CD4-positive, alpha-beta T cell treated with Interleukin-21 for 1 hour (primary cell): Measurements from ENCODE around the gene MCAT.
"Not testable (repeated sequence)": the region's sequence is repeated elsewhere in the genome, so short reads cannot be mapped to it uniquely, and the experiment has no call there.

Experiments used
- DNase-seq: peaks from one replicate; pipeline ENCODE4 v3.0.0-alpha.2; 2020

MCAT gene

DNA sequence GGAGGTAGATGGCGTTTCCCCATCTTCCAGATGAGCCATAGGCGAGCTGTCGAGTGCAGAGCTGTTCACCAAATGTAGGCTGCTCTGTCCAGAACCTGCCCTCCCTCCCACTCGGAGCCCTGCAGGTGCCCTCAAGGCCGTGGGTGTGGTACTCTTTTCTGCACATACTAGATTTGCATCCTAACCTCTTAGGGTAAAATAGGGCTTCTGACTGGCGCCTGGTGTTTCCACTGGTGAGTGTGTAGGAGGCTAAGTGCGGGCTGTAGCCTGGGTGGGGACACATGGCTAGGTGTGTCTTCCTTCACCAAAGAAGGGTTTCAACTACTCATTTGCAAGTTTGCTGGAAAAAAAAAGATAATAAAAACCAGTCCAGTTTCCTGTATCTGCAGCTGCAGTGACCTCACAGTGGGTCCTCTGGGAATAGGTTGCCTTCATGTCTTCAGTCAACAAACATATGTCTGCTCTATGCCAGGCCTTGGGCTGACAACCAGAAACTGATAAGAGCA is 24.2 kb downstream of the MCAT start:
- no peak for DNase-seq

DNA sequence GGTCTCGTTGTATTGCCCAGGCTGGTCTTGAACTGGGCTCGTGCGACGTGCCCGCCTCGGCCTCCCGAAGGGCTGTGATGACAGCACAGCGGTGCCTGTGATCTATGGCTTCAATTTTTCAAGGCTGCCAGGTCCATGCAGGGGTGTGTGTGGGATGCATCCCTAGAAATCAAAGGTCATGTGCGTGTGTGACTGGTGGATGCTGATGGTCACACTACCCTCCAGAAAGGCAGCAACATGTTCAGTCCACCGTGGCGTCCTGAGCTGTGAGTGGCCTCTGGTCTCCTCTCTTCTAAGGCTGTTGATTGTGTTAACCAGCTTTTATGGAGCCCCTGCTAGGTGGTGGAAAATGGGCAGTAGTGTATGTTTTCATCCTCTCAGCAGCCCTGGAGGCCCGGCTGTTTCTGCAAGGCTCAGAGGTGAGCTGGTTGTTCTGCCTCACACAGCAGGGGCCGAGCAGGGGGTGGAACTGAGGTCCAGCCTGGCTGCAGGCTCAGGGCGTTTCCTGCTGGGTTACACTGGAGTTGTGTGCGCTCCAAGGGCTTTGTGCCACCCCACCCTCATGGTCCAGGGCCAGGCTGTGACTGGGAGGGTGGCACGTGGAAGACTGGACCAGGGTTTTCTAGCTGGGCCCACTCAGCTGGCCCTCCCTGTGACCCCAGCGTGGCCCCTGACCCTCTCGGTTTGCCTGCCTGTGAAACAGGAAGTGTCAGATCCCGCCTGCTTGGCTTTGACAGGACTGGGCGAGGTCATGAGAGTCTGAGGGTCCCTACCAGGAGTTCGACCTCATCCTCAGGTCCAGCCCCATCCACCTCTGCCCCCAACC is 25.0 kb downstream of the MCAT start:
- DNase-seq = no peak

DNA sequence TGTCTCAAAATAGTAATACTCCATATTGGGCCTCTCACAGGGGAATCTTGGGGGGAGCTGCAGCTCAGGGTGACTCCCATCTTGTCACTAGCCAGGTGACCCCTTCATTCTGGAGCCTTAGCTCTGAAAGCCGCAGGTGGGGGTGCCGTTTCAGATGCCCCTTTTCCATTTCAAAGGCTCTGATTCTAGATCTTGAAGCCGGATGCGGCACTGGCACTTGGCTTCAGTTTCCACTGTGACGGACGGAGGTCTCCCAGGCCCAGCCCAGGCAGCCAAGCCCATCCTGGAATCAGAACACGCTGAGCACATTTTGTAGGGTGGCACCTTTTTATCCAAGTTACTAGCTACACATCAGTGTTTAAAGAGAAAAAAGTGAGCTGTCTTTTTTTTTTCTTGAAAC is 26.3 kb downstream of the MCAT start:
- no peak for DNase-seq

DNA sequence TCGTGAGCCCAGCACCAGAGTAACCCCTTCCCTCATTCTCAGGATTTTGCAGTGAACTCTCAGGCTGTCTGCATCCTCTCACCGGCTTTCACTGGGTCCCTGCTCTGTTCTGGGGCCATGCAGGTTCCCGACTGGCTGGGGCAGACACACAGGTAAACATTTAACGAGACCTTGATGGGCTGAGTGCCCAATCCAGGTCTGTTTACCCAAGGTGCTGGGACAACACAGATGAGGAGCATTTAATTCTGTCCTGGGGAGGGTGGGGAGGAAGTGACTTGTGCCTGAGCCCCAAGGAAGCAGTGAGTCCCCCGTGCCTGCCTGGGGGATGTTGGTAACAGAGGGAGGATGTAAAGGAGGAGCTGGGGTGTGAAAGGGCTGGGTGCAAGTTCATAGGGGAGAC is 28.2 kb downstream of the MCAT start:
- DNase-seq = no peak

DNA sequence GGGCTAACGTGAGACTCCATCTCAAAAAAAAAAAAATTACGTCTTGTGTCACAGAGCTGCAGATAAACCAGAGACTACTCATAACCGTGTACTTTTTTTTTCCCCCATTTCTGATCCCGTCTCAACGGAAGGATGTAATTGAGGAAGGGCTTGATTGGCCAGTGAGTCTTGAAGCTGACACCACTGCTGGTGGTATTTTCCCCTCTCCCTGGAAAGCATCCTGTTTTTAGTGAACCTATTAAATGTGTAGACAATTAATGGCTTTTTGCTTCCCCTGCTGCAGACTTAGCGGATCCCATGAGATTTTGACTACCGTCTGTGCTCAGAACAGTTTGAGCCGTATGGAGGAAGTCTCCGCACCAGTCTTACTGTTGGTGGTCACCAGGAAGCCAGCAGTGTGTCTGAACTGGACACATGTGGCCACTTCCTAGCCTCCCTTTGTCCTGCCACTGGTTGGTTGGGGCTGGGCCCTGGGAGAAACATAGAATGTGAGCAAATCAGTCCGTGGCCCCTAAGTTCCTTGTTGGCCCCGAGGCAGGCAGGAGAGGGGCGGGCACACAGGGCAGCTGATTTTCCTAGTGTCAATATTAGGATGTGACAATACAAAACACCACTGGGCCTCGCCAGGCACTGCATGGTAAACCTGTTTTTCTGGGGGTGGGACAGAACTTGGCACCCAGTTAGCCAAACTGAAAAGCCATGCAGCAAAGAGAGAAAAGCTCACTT is 29.5 kb downstream of the MCAT start:
- DNase-seq = no peak

DNA sequence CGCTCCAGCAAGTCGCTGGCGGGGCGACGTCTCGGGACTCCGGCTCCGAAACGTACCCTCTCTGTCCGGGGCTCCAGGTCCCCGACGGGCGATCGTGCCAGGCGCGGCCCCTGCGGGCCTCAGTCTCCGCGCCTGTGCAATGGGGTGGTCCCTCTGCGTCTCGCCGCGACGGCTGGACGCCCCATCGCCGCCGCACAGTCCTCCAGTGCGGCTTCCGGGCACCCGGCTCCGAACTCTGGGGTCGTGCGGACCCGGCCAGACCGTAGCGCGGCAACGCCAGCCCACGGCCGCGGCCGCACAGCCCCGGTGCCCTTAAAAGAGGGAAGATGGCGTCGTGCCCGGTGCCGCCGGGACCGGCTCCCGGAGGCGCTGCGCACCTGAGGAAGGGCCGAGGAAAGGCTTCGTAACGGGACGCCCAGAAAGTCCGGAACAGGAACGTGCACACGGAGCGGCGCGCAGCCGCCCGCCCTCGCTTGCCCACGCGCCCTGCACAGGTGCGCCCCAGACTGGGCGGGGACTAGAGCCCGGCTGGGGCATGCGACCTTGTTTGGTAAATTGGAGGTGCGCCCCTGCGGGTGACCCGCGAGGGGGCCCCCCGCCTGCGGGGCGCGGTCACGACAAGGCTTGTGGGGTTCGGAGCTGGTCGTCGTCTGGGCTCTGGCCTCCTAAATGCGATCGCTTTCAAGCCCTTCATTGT is 32.1 kb downstream of the MCAT start:
- DNase-seq = peak; percentile 52

DNA sequence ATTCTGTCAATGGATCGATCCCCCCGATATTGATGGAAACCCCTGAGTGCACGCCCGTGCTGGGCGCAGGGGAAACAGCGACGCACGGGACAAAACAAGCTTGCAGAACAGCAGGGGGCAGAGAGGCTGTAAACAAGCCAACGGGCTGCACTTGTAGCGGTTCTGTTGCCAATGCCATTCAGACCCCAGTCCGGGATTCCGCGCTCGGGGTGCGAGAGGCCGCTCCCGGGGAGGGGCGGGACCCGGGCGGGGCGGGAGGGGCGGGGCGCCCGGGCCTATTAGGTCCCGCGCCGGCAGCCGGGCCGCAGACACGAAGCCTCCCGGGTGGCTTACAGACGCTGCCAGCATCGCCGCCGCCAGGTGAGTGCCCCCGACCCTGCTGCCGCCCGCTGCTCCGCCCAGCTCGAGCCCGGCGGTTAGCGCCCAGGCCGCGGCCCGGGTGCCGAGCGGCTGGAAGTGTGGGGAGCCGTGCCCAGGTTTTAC is 32.7 kb downstream of the MCAT start, which contains the start of gene BIK:
Gene BIK, plus strand, starts transcription at position 307 of the 483 bp plus-strand sequence. CDS start 13,273 bp downstream, outside the sequence.
- DNase-seq = peak; percentile 45

DNA sequence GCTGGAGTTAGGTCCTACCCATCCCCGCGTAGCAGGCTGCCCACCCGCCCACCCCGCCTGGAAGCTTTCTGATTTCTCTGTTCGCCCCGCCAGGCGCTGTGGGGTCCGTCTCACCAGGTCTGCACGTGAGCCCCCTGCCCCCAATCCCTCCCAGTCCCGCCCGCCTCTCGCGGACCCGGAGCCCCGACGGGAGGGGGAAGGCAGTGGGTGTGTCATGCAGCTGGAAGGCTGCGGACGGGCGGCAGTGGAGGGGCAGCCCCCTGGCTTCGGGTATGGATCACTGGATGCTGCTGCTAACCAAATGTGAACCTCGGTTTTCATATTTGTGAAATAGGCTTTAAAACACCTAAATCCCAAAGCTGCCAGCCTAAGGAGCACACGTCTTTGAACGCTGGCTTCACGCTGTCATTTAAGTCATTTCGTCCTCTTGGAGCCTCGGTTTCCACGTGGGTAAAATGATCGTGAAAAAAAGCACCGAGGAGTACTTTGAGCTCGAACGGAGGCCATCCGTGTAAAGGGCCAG is 33.2 kb downstream of the MCAT start:
- no peak for DNase-seq

DNA sequence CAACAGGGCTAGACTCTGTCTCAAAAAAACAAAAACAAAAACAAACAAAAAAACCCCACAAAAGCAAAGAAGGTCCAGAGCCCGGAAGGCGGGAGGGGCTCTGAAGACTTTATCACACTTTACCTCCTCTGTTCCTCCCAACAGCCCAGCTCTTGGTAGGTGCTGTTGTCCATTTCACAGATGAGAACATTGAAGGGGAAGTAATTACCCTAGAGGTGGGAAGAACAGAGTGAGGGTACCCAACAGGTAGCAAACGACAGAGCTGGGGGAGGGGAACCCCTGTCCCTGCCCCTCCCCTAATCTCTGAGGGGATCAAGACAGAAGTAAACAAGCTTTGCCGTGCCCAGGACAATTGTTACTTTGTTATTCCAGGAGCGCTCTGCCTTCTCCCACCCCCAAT is 33.7 kb downstream of the MCAT start:
- no peak for DNase-seq

DNA sequence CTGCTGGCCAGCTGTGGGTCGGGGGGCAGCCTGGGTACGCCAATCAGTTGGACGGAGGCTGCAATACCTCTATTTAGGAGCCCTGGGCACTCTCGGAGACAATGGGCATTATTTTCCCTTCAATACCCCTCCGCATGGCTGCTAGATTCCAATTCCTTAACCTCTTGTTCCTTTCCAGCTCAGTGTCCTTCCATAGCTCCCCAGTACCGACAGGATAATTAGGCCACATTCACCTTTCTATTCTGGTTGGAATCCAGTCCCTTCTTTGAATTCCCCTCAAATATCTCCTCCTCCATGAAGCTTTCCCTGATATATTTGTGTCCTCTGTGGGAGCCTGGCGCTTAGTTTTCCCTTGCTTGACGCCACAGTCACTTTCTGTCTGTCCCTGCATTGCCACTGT is 36.9 kb downstream of the MCAT start:
- no peak for DNase-seq

DNA sequence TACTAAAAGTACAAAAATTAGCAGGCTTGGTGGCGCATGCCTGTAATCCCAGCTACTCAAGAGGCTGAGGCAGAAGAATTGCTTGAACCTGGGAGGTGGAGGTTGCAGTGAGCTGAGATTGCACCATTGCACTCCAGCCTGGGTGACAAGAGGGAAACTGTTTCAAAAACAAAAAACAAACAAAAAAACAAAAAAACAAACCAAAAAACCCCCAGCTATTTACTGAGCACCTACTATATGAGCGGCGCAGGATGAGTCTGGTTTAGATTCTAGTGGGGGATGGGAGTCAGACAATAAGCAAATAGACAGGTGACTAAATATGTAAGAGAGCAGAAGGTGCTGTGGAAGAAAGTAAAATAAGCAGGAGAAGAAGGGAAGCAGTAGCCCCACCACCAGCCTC is 38.2 kb downstream of the MCAT start:
- not testable (repeated sequence) for DNase-seq

DNA sequence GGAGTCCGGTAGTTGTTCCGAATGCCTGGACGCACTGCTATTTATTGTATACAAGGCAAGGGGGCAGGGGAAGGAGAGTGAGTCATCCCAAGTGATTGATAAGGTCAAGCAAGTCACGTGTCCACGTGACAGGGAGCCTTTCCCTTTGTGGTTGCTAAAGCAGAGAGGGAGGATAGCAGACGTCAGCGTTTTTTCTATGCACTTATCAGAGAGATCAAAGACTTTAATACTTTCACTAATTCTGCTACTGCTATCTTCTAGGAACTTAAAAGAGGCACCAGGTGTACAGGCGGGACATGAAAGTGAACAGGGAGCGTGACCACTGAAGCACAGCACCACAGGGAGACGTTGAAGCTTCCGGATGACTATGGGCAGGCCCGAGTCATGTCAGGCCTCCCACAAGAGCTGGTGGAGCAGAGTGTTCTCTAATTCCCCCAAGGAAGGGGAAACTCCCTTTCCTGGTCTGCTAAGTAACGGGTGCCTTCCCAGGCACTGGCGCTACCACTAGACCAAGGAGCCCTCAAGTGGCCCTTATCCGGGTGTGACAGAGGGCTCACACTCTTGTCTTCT is 39.1 kb downstream of the MCAT start:
- DNase-seq = not testable (repeated sequence)

DNA sequence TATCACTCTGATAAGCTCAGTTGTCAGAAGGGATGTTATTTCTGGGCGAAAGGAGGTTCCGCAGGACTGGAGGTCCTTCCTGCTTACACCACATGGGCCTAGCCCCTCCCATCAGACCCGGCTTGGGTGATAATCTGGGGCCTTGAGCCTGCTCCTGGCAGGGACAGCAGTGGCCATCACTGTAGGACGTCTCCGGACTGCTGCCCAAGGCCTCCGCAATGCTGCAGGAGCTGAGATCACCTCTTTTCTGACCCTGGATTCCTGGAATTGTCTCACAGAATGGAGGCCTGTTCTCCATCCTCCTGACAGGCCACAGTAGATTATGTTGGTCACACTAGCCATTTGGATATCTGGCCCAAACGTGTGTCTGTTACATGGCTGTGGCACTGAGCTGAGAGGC is 41.9 kb downstream of the MCAT start:
- no peak for DNase-seq

DNA sequence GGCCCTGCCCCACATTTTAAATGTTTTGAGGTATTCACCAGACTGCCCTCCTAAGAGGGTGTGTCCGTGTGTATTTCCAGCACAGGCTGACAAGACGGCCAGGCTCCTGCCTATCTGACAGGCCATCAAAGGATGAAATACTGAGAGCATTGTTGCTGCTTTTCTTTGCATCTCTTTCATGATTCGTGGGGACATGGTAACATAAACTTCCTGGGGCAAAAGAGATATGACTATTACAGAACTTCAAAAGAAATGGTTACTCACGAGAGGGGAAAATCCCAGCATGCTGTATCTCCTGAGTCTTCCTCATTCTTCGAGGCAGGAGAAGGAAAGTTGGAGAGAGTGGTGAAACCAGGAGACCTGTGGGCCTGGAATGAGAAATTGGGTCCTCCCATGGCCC is 43.0 kb downstream of the MCAT start:
- DNase-seq = no peak

DNA sequence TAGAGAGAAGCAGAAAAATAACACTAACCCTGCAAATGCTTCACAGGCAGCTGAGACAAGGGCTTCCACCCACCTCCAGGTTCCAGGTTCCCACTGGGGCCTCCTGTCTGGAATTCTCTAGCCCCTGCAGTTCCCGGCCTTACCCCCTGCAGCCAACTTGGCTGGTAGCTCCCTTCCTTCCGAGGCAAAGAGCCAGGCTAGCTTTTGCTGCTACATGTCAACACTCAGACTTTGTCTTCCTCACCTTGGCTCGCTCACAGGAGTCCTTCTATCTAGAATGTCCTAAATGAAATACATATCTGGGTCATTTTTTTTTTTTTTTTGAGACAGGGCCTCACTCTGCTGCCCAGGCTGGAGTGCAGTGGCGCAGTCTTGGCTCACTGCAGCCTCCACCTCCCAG is 44.1 kb downstream of the MCAT start:
- DNase-seq = no peak

DNA sequence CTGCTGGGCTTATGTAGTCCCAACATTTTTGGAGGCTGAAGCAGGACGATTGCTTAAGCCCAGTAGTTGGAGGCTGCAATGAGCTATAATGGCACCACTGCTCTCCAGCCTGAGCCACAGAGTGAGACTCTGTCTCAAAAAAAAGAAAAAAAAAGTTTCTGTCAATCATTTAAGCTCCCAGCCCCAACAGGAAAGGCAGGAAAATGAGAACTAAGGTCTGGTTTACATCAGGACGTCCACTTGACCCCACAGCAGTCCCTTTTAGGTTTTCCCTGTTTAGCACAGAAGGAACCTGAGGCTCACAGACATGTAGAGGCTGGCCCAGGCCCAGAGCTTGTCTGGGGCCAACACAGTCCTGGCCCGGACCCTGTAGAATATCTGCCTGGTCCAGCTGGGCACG is 44.8 kb downstream of the MCAT start:
- no peak for DNase-seq

DNA sequence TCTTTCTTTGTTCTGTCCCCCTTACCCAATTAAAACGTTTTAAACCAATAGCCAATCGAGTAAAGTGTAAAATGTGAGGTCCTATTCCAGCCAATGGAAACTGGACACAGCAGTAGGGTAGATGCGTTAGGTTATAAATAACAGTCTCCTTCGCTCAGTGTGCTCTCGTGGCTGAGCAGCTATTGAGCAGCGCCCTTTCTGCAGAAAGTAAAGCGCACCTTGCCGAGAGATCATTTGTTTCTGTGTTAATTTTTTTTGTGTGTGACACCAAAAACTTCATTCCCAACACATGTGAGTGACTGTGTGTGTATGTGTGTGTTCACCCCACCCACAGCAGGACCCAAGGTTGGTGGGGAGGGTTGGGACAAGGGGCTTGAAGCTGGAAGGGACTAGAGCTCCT is 46.8 kb downstream of the MCAT start:
- no peak for DNase-seq

DNA sequence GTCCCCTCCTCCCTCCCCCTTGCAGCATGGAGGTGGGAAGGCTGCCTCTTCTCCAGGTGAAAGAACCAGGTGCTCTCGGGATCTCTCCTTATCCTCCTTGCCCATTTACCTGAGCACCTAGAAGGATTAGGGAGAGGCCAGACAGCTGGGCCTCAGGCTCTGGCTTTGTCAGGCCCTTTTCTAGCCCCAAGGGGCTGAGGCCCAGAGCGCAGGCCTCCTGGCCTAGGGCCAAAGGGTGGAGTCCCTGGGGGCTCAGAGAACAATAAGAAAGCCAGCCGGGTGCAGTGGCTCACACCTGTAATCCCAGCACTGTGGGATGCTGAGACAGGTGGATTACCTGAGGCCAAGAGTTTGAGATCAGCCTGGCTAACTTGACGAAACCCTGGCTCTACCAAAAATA is 48.6 kb downstream of the MCAT start:
- DNase-seq = no peak

DNA sequence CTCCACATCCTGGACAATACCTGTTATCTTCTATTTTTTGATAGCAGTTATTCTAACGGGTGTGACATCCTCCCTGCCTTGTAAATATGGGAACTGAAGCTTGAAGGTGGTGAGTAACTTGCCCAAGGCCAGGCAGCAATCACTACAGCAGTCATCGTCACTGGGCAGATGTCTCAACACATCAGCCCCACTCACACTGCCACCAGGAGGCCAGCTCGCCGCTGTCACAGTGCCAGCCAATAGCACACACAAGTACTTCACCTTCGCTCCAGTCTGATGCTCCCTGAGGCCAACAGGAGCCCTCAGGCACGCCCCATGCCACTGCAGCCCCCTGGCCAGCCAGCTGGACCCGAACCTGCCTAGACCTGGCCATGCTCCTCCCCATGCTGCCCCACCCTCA is 49.1 kb downstream of the MCAT start:
- no peak for DNase-seq

DNA sequence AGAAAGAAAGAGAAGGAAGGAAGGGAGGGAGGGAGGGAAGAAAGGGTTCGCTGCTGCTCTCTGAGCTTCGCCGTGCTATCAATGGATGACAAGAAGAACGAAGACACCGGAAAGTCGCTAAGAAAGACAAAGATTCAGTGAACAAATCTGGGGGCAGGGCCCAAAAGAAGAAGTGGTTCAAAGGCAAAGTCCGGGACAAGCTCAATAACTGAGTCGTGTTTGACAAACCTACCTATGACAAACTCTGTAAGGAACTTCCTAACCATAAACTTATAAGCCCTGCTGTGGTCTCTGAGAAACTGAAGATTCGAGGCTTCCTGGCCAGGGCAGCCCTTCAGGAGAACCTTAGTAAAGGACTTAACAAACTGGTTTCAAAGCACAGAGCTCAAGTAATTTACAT is 51.1 kb downstream of the MCAT start:
- DNase-seq = no peak

DNA sequence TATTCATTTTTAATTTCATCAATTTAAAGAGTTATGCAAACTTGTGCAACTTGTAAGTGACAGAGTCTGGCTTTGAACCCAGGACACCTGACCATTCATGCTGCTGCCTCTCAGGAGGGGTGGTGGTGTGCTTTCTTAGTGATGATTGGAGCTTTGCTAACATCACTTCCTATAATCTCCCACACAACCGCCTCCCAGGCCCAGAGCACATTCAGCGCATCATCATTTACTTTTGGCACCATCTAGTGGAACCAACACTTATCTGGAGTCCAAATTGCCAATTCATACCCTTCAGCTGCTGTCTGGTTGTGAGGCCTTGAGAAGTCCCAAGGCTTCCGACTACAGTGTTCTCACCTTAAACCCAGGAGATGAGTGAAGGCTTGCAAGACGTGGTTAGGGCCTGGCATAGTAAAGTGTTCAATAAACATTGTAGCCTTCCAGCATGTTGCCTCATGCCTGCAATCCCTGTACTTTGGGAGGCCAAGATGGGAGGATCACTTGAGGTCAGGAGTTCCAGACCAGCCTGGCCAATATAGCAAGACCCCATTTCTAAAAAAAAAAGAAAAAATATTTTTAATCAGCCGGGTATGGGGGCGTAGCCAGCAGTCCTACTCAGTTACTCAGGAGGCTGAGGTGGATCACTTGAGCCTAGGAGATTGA is 52.9 kb downstream of the MCAT start:
- DNase-seq = peak; percentile 63
